Left renal cortex interstitium (tissue), 4 donors: ENCODE results near the gene COL21A1. TPM values are rescaled to one million over a fixed set of nuclear protein-coding genes. Genes with fewer than 3 reads are reported as not detected.
"Not testable (repeated sequence)": the region's sequence is repeated elsewhere in the genome, so short reads cannot be mapped to it uniquely, and the experiment has no call there.

Experiments used
- DNase-seq, 4 donors: peaks; one replicate each; pipeline ENCODE4 v3.0.0-alpha.2; 2013; ENCODE audit warnings: low read depth in 4 of 4, low spot score in 2 of 4, missing footprints in 1 of 4
- polyA plus RNA-seq, 4 donors: library from polyadenylated mRNA; unstranded; fragments of 120-200 nt; gene quantifications; one replicate each; pipeline ENCODE4 v1.2.1, GENCODE V29; 2013; ENCODE audit not compliant: insufficient read length in 4 of 4

The COL21A1 gene
- polyA plus RNA-seq: 100 to 1,000 TPM; 102 to 152 (median 135) TPM

GRCh38 chr6:56246881-56247653, at the start of gene COL21A1:
COL21A1 (minus strand) TSS chr6:56247580; CDS start chr6:56182618, 64,962 bp downstream.
- no peak for DNase-seq

DNA sequence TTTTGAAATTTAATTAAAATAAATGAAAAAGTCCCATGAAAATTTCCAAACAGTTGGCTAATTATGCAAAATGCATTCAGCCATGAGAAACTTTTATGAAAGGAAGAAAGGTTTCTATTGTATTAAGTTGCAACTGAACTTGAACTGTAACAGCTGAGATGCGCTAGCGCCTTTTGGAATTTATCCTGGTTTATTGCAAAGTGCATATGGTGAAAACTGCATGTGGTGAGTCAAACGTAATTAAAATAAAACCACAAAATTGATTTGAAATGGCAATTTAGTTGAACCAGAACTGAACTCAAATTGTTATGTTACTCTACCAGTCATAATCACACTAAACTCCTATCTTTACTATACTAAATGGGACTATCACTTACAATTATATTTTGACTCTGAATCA, 46.4 kb upstream of the COL21A1 start:
- DNase-seq: no peak

- peak; percentile 17 to 41 (median 31) for DNase-seq
Measured at GRCh38 chr6:56292505-56293181, 45.3 kb upstream of the COL21A1 start.

- no peak for DNase-seq
Measured at GRCh38 chr6:56291302-56291917, 44.0 kb upstream of the COL21A1 start.

- DNase-seq: no peak
Measured at GRCh38 chr6:56289721-56290120, 42.3 kb upstream of the COL21A1 start.

DNA sequence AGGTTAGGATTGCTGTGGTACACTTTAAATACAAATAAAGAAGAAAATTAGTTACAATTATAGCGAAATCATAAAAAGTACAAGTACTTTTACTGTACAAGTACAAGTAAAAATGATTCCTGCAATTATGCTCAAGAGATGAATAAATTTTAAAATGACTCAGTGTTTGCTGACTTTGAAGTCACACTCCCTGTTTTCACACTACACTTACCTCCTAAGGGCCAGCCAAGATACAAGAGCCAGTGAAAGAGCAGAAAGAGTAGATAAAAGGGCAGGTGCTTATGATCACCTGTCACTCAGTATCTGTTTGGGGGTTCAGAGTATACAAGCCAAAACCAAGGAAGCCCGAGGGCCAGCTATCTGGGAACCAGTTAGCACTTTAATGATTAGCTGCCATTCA, 41.0 kb upstream of the COL21A1 start:
- no peak for DNase-seq

- no peak for DNase-seq
Measured at GRCh38 chr6:56282391-56282790, 35.0 kb upstream of the COL21A1 start.

GRCh38 chr6:56280126-56280525, 32.7 kb upstream of the COL21A1 start:
- no peak for DNase-seq

- DNase-seq: no peak
Measured at GRCh38 chr6:56279331-56280080, 32.1 kb upstream of the COL21A1 start.

DNA sequence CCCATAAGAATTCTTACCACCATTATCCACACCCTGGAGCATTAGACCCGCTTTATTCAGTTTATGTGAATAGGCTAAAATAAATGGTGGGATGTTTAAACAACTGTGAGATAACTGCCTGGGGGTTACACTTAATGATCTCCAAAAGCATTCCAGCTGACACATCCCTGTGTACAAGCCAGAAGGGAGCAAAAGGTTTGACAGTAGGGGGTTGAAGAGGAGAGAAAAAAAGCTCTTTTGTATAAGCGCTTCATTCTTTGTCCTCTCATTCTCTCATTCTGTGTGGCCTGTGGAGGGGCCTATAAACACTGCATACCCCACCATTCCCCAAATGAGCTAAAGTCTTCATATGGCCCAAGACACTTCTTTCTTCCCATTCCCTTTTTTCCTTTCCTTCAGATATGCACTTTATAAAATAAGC, 30.8 kb upstream of the COL21A1 start:
- DNase-seq: no peak

DNA sequence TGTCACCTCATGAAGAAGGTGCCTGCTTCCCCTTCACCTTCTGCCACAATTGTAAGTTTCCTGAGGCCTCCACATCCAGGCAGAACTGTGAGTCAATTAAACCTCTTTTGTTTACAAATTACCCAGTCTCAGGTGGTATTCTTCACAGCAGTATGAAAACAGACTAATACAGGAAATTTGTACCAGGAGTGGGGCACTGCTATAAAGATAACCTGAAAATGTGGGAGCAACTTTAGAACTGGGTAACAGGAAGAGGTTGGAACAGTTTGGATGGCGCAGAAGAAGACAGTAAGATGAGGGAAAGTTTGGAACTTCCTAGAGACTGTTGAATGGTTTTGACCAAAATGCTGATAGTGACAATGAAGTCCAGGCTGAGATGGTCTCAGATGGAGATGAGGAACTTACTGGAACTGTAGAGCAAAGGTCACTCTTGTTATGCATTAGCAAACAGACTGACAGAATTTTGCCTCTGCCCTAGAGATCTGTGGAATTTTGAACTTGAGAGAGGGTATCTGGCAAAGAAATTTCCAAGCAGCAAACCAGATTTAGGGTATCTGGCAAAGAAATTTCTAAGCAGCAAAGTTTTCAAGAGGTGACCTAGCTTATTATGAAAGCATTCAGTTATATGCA, 23.5 kb upstream of the COL21A1 start:
- no peak for DNase-seq

DNA sequence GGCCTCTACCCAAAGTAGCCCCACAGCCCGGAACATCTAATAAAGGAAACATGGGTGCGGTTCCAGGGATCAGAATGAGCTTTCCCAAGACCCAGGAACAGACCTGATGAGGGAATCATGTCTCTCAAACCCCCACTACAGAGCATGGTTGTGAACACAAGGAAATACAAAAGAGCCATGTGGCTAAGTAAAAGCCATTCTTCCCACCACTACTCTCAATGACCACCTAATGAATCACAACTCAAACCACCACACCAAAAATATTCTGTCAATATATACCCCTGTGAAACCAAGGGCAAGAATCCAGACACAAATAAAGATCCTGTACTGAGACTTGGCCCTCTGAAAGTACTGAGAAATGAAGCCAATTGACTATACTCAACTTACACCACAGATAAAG, 20.9 kb upstream of the COL21A1 start:
- no peak for DNase-seq

DNA sequence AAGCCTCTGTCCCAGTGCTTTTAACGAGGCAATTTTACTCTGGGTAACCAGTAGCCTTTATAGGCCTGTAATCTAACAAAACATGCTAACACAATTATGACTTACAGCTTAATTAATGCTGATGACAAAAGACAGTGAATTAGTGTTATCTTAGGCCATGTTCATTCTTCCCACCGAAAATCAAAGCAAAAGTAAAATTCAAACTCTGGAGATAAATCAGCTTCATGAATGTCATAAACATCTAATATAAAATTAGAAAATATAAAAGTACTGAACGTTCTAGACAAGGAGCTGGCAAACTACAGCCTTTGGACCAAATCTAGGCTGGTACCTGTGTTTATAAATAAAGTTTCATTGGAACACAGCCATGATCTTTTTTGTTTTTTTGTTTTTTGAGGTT, 18.6 kb upstream of the COL21A1 start:
- DNase-seq: no peak

- no peak for DNase-seq
Measured at GRCh38 chr6:56263596-56264315, 16.4 kb upstream of the COL21A1 start.

GRCh38 chr6:56260593-56260992, 13.2 kb upstream of the COL21A1 start:
- DNase-seq: not testable (repeated sequence)

- no peak for DNase-seq
Measured at GRCh38 chr6:56259234-56260077, 12.1 kb upstream of the COL21A1 start.

DNA sequence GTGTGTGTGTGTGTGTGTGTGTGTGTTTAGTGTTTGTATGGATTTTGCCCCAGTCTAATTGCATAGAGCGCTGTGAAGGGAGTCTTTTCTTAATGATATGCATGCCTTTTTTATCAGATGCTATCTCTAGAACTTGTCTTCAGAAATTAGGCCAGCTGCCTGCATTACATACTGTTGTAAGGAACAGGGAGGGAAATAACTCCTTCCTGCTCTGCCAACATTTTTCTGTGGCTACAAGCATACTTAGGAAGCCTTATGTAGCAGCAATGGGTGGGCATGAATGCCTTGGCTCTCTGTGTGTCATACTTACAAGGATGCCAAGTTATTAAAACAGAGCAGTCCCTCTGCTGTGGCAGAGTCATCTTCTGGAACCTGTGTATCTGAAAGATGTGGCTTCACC, 8.0 kb upstream of the COL21A1 start:
- DNase-seq: no peak

- no peak for DNase-seq
Measured at GRCh38 chr6:56250266-56250665, 2.9 kb upstream of the COL21A1 start.

- no peak for DNase-seq
Measured at GRCh38 chr6:56247654-56248122, 308 bp upstream of the COL21A1 start.
